CD1c-positive myeloid dendritic cell (primary cell): ENCODE results near the gene NMUR1.

Experiments used
- DNase-seq: peaks from one replicate; pipeline ENCODE4 v3.0.0-alpha.2; 2016; ENCODE audit errors: extremely low spot score

The NMUR1 gene

GRCh38 chr2:231552752-231553151 lies 22.5 kb upstream of the NMUR1 start:
- DNase-seq = no peak

DNA sequence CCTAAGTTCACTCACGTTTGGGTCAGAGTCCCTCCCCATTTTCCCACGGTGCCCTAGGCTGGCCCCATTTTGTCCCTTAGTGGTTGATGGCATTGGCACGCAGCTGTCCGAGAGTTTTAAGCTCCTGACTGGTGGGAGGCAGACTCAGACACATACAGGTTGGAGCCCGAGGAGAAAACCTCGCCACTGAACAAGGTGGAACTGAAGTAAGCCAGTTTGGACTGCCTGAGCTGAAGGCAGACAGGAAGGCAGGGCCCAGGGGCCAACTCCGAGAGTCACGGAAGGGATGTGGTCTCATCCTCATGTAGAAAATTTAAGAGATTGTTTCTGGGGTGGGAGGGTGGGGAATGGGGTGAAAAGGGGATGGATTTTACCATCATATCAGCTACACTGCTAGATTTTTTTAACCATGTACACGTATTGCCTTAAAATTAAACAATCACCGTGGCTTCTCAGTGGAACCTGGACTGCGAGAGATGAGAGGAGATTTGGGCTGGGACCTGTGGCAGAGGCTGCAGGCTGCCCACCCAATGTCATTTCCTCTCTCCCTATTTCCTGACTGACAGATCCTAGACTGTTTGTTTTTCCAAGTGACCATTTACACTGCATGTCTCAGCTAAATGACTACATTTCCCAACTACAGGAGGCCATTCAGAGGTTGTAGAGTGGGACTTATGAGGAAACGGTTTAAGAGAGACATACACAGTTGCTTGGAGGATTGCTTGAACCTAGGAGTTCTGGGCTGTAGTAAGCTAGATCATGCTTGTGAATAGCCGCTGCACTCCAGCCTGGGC lies 19.4 kb upstream of the NMUR1 start:
- DNase-seq = no peak

DNA sequence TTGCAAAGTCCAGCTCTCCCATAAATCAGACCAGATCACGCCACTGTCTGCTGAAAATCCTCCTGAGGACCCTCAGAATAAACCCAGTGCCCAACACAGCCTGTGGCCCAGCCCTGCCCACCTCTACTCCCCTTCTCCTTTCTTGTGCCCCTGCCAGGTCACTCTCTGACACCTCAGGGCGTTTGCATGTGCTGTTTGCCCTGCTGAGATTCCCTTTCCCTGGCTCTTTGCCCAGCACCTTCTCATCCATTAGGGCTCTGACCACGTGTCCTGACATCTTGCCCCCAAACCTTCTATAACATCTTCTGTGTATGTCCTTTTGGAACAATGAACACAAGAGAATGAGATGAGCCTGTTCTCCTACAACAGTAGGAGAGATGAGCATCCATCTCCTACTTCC lies 18.5 kb upstream of the NMUR1 start:
- DNase-seq = no peak

DNA sequence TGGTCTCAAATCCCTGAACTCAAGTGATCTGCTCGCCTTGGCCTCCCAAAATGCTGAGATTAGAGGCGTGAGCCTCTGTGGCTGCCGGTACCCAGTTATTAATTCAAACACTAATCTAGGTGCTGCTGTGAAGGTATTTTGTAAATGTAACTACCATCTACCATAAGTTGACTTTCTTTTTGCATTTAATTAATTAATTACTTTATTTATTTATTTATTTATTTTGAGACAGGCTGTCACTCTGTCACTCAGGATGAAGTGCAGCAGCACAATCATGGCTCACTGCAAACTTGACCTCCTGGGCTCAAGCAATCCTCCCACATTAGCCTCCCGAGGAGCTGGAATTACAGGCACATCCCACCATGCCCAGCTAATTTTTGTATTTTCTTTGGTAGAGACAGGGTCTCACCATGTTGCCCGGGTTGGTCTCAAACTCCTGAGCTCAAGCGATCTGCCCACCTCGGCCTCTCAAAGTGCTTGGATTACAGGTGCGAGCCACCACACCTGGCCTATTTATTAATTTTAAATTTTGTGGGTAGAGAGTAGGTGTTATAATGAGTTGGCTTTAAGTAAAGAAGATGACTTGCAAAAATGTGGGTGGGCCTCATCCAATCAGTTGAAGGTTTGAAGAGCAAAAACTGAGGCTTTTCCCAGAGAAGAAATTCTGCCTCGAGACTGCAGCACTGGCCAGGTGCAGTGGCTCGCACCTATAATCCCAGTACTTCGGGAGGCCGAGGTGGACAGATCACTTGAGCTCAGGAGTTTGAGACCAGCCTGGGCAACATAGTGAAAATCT lies 17.3 kb upstream of the NMUR1 start:
- no peak for DNase-seq

GRCh38 chr2:231546014-231546715 lies 15.9 kb upstream of the NMUR1 start:
- peak; percentile 22 for DNase-seq

DNA sequence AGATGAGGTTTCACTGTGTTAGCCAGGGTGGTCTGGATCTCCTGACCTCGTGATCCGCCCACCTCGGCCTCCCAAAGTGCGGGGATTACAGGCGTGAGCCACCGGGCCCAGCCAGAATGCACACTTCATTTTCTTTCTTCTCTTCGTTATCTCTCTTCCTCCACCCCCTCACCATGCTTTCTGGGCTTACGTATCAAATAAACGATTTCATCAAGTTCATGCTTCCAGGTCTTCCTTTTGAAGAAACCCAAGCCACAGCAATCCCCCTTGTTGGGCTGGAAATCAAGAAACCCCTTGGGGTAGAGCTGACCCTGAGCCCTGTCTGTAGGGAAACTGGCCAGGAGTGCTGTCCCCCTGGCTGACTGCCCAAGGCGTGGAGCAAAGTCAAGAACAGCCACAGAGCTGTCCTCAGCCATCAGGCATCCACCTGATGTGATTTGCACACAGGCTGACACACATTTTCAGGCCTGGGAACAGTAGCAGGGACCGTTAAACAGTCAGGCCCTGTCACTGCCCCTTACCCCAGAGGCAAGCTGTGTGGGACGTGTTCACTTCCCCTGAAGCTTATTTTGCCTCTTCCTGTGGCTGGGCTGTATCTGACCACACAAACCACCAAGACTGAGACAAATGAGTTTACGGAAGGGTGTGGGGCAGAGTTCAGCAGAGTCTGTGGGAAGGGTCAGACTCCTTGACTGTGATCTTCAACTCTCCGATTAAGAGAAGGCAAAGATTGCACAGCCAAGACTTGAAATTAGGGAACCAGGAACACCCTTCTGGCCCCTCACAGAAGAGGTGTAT lies 15.1 kb upstream of the NMUR1 start:
- peak; percentile 95 for DNase-seq

- peak; percentile 49 for DNase-seq
Observed at GRCh38 chr2:231542136-231542535, 11.9 kb upstream of the NMUR1 start.

GRCh38 chr2:231541645-231542044 lies 11.4 kb upstream of the NMUR1 start:
- DNase-seq = peak; percentile 60

GRCh38 chr2:231539991-231540390 lies 9.7 kb upstream of the NMUR1 start:
- no peak for DNase-seq

- no peak for DNase-seq
Observed at GRCh38 chr2:231535961-231536360, 5.7 kb upstream of the NMUR1 start.

GRCh38 chr2:231533777-231534125 lies 3.5 kb upstream of the NMUR1 start:
- DNase-seq = no peak

- DNase-seq = no peak
Observed at GRCh38 chr2:231533086-231533776, 3.0 kb upstream of the NMUR1 start.

DNA sequence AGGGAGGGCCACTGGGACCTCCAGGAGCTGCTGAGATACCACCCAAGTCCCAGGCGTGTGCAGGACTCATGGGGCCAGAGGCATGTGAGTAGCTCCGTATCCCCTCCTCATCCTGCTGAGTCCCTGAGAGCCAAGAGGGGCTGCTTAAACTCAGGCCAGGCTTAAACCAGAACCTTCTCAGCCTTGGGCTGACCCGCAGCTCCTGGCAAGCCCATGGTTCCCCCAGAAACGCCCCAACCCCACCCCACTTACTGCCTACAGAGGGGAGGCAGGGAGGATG lies 2.5 kb upstream of the NMUR1 start:
- no peak for DNase-seq

DNA sequence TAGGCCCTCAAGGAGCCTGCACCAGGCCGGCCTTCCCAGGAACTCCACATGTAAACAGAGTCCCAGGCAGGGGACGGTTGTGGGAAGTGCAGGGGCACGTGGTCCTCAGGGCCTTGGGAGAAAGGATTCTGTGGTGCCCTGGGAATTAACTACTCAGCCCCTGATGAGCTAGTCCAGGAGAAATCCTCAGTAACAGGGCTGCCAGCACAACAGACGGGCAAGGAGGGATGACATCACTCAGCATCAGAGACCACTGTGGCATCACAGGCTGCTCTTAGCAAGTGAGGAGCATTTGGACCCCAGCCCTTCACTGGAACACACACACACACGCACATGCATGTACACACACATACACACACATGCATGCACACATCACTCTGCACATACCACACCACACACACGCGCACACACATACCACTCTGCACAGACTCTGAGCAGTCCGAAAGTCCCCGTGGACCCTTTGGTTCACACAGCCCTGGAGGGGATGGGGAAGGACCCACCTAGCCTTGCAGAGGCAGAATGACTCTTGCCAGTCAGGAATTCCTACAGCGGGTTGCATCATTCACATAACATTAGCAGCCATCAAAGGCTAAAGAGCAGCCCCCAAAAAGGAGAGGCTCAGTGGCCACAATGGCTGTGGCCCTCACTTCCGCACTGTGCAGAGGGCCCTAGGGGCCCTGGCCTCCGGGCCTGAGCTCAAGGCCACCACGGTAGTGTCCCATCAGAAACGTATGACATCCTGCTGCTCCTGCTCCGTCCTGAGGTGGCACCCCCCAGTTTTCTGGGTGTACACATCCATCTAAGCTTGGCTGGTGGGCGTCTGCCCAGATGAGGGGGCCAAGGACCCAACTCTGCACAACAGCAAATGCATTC lies 1.9 kb upstream of the NMUR1 start:
- no peak for DNase-seq

DNA sequence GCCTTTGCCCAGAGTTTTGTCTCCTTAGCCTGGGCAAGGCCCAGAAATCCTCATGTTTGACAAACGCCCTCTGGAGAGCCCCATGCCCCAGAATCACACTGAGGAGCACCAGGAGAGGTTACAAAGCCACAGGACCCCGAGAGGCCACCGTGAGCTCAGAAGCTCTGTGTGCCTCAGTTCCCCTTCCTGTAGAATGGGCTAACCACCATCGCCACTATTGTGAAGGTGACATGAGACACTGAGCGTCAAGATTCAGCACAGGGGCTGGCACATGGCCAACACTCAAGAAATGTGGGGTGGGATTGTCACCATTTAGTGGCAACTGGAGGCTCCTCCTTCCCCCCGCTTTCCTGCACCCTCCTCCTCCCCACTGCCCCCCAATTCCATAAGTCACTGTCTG lies 1.2 kb upstream of the NMUR1 start:
- DNase-seq = no peak

DNA sequence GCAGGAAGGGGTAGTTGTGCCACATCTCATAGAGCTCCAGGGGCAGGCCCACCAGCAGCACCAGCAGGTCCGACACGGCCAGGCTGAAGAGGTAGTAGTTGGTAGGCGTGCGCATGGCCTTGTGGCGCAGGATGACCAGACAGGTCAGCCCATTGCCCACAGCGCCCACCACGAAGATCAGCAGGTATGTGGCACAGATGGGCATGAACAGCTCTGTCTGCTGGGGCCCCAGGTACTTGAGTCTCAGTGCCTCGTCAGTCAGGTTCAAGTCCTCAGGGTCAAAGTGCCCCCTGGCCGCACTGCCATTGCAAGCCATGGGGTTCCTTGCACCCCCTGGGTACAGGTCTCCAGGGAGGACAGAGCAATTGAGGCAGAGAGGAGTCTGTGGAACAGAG lies 1.6 kb downstream of the NMUR1 start:
- no peak for DNase-seq

DNA sequence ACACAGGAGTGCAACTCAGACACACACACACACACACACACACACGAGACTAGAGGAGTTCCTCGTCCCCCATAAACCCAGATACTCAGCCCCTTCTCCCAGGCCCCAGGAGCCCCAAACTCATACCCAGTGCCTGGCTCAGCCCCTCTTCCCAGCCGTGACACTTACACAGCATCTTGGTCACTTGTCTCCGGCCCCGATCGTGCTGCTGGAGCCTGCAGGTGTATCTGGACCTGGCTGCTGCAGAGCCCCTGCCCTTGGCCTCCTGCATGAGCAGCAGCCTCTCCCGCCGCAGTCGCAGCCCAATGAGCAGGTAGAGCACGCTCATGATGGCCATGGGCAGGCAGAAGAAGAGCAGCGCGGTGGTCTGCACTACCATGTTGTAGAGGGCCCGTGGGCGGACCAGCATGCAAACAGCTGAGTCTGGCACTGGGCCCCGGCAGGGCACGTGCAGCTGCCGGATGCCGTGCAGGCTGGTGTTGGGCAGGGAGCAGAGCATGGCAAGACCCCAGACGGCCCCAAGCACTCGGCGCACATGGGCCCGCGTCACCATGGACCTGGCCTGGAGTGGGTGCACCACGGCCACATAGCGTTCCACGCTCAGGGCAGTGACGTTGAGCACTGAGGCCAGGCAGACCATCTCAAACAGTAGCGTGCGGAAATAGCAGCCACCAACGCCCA lies 2.1 kb downstream of the NMUR1 start:
- DNase-seq = no peak

- DNase-seq = no peak
Observed at GRCh38 chr2:231527091-231527395, 3.2 kb downstream of the NMUR1 start.

DNA sequence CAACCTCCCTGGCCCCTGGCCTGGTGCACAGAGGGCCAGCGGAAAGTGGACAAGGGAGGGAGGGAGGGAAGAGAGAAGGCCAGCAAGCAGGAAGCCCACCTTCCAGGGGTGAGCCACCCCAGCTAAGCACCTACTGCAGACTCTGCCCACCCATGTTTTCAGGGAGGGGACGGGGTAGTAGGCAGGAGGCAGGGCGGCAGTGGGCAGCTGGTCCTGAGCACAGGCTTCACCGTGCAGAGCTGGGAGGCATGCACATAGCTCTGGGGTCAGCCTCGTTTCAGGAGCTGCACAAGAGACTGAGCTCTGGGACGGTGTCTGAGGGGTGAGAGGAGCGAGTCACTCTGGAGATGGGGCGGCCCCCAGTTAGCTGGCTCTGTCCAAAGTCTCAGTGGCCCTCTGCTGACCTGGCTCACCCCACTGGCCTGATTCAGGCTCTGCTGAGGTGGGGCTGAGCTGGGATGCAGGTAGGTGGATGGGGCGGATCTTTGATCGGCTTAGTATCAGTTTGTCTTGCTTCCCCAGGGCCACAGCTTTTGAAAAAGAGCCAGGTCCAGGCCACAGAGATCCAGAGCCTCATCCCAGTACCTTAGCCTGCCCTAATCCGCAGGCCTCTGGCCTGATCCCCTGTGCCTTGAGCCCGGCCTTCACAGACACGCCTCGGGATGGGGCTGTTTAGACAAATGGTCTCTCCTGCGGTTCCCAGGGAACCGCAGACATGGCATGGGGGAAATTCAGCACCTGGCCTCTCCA lies 3.7 kb downstream of the NMUR1 start:
- no peak for DNase-seq
